Testis (tissue), 2 donors: ENCODE measurements around the gene MOK.

ENCODE experiments used
- POLR2A ChIP-seq: fragments of 450-650 bp; IDR thresholded peaks from one replicate; pipeline ENCODE4 v1.6.1; 2017; ENCODE audit warnings: antibody characterized with exemption, mild to moderate bottlenecking, moderate library complexity
- TF ChIP-seq, protein P1 (sequence below), 3 experiments: fragments of 450-650 bp in 2 of 3; fragments of 200-600 bp in 1 of 3; sonication (generic) in 1 of 3; IDR thresholded peaks; one replicate each; pipeline ENCODE4 v1.5.1; 2016 to 2019; ENCODE audit warnings: antibody characterized with exemption in 3 of 3, mild to moderate bottlenecking in 2 of 3, moderate library complexity in 1 of 3

GRCh38 chr14:102183886-102184285 lies 121.1 kb downstream of the MOK start:
- TF ChIP-seq, protein P1, sequence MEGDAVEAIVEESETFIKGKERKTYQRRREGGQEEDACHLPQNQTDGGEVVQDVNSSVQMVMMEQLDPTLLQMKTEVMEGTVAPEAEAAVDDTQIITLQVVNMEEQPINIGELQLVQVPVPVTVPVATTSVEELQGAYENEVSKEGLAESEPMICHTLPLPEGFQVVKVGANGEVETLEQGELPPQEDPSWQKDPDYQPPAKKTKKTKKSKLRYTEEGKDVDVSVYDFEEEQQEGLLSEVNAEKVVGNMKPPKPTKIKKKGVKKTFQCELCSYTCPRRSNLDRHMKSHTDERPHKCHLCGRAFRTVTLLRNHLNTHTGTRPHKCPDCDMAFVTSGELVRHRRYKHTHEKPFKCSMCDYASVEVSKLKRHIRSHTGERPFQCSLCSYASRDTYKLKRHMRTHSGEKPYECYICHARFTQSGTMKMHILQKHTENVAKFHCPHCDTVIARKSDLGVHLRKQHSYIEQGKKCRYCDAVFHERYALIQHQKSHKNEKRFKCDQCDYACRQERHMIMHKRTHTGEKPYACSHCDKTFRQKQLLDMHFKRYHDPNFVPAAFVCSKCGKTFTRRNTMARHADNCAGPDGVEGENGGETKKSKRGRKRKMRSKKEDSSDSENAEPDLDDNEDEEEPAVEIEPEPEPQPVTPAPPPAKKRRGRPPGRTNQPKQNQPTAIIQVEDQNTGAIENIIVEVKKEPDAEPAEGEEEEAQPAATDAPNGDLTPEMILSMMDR (IDR thresholded peaks at IDR 0.05), result no peak
- no peak for TF ChIP-seq POLR2A
